CD4-positive, alpha-beta T cell treated with Interferon alpha-2 for 1 hour (primary cell): ENCODE results near the gene TSC22D2.
"Not testable (repeated sequence)": the region's sequence is repeated elsewhere in the genome, so short reads cannot be mapped to it uniquely, and the experiment has no call there.

Source experiments
- DNase-seq, 2 donors: peaks; one replicate each; pipeline ENCODE4 v3.0.0-alpha.2; 2020 to 2022

Gene TSC22D2

GRCh38 chr3:150490277-150490986 is 82.3 kb downstream of the TSC22D2 start:
- DNase-seq, result no peak

- DNase-seq, result no peak
Measured at GRCh38 chr3:150494411-150494977, 86.4 kb downstream of the TSC22D2 start.

- DNase-seq, result no peak
Measured at GRCh38 chr3:150495149-150495548, 87.1 kb downstream of the TSC22D2 start.

GRCh38 chr3:150495563-150496168 is 87.6 kb downstream of the TSC22D2 start:
- peak in 1 of 2 donors; percentile 64 for DNase-seq

GRCh38 chr3:150497956-150498355 is 89.9 kb downstream of the TSC22D2 start:
- no peak for DNase-seq

- not testable (repeated sequence) for DNase-seq
Measured at GRCh38 chr3:150500960-150501359, 92.9 kb downstream of the TSC22D2 start.

- DNase-seq, result no peak
Measured at GRCh38 chr3:150503402-150504099, 95.5 kb downstream of the TSC22D2 start.

GRCh38 chr3:150504483-150504882 is 96.4 kb downstream of the TSC22D2 start:
- DNase-seq, result no peak

- DNase-seq, result no peak
Measured at GRCh38 chr3:150508401-150508800, 100.3 kb downstream of the TSC22D2 start.

GRCh38 chr3:150509780-150510179 is 101.7 kb downstream of the TSC22D2 start:
- DNase-seq, result no peak

- DNase-seq, result no peak
Measured at GRCh38 chr3:150511122-150511821, 103.2 kb downstream of the TSC22D2 start.

GRCh38 chr3:150515210-150515609 is 107.1 kb downstream of the TSC22D2 start:
- no peak for DNase-seq
